ENCODE results near the gene SPEN.
"Not testable (repeated sequence)": the region's sequence is repeated elsewhere in the genome, so short reads cannot be mapped to it uniquely, and the experiment has no call there.

The SPEN gene

GRCh38 chr1:15974855-15975254, 127.3 kb downstream of the SPEN start:
- in situ Hi-C loops (cut with MboI; ENCODE audit: low sequenced_read_pairs) = no loop called here

DNA sequence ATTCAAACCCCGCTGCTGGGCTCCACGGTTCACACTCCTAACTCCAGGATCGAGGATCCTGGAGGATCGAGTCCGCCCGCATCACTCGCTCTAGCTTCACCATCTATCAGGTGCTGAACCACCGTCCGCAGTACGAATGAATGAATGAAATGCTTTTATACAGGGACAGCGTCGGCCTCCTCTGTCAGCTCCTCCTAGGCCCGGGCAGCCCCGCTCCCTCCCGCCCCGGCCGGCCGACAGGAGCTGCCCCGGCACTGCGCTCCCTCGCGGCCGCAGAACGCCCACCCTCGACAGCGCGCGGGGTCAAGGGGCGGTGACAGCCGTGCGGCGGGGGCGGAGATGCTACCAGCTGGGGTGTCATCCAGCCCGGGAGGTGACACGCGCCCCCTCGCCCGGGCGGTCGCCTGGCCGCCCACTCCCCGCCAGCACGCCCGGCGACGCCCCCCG, 127.9 kb downstream of the SPEN start:
- in situ Hi-C loops (cut with MboI; ENCODE audit: low sequenced_read_pairs) = no loop called here

DNA sequence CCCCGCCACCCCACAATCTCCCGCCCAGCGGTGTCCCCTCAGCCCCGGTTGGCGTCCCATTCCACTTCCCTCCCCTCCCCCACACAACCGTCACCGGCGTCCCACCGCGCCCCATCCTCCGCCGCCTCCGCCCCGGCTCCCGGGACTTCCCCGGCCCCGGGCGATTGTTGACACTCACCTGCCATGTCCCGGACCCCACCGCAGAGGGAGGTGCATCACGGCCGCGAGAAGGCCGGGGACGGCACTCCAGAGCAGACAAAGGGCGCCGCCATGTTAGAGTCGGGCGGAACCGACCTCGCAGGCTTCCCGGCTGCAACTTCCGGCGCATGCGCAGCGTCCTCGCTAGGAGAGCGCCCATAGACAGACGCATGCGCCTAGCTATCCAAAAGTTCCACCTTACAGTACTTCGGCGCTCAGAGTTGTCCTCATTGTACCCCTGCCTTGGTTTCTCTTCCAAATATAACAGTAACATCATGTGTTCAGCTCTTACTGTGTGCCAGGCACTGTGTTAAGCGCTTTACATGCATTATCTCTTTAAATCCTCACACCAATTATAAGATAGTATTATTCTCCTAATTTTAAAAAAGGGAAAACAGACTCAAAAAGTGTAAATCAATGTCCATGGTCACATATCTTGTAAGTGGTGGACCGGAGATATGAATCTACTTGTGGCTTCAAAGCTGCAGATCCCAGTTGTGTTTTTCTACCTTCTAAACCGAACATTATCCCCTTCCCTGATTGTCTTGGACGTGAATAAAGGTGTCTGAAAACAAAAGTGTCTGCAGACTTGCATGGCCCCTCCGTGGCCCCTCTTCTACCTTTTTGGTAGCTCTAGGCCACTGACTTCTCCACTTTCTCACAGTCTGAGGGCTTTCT, 128.5 kb downstream of the SPEN start, which contains the start of gene ZBTB17:
Gene ZBTB17 (minus strand): TSS at position 297 of the 876 bp plus-strand sequence. CDS start 27,606 bp downstream, outside the sequence.
- in situ Hi-C loops (cut with MboI; ENCODE audit: low sequenced_read_pairs) = no loop called here

DNA sequence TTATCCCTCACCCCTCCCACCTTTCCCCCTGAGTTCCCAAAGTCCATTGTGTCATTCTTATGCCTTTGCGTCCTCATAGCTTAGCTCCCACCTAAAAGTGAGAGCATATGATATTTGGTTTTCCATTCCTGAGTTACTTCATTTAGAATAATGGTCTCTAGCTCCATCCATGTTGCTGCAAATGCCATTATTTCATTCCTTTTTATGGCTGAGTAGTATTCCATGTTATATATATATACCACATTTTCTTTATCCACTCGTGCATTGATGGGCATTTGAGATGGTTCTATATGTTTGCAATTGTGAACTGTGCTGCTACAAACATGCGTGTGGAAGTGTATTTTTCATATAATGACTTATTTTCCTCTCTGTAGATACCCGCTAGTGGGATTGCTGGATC, 130.4 kb downstream of the SPEN start:
- in situ Hi-C loops (cut with MboI; ENCODE audit: low sequenced_read_pairs) = not testable (repeated sequence)

- in situ Hi-C loops (cut with MboI; ENCODE audit: low sequenced_read_pairs) = no loop called here
Measured at GRCh38 chr1:15981679-15982078, 134.2 kb downstream of the SPEN start.

GRCh38 chr1:15983275-15983674, 135.8 kb downstream of the SPEN start:
- in situ Hi-C loops (cut with MboI; ENCODE audit: low sequenced_read_pairs) = no loop called here

- in situ Hi-C loops (cut with MboI; ENCODE audit: low sequenced_read_pairs) = no loop called here
Measured at GRCh38 chr1:15985611-15986297, 138.2 kb downstream of the SPEN start.

DNA sequence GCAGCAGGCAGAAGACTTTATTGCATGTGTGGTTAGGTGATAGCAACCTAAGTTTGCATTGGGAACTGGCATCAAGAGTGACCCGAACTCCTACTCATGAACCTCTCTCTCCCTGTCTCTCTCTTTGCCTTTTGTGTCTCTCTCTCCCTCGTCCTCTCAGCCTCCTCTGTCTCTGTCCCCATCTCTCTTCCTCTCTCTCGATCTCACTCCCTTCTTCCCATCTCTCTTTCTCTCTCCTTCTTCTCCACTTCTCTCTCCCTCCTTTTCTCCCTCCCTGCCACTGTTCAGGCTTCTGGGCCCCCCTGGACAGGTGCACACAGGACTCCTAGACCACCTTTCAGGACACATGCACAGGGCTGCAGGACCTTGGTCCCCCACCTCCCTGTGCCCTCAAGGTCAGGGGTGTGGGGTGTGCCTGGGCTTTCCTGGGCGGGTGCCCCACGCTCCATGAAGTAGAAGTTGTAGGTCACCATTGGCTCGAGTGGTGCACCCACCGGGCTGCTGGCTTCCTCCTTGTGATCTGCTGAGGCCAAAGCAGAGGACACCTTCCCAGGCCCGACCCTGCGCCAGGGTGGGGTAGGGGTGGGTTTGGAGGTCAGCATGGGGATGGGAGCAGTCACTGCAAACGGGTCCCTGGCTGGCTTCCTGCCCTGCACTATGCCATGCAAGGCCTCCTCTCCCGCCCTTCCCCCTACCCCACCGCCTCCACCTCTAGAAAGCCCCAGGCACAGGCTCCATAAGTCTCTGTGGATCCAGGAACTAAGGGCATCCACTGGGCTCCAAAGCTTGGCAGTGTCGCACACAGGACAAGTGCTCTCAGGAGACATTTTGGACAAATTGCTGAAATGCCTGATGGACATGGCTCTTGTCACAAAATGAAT, 141.6 kb downstream of the SPEN start:
- in situ Hi-C loops (cut with MboI; ENCODE audit: low sequenced_read_pairs) = no loop called here

DNA sequence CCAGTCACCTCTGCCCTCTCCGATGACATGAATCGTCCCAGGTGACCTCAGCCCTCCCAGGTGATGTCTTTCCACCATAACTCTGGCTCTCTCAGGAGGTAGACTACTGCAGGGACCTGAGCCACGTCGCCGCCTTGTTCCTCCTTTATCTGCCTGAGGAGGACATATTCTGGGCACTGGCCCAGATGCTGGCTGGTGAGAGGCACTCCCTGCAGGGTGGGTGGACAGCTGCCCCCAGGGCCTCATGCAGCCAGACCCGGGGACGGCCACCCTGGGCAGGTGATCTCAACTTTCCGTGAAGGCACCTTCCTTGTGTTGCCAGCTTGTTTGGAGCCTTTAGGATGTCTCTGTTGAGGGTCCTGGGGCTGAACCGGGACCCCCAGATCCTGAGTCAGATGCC, 142.3 kb downstream of the SPEN start:
- in situ Hi-C loops (cut with MboI; ENCODE audit: low sequenced_read_pairs) = no loop called here
